Measurements from ENCODE around the gene GLI1. TPM values are rescaled to one million over a fixed set of nuclear protein-coding genes. Genes with fewer than 3 reads are reported as not detected.

Gene GLI1
- total RNA-seq, 1 donor from 2014 or later = 0.93 TPM

DNA sequence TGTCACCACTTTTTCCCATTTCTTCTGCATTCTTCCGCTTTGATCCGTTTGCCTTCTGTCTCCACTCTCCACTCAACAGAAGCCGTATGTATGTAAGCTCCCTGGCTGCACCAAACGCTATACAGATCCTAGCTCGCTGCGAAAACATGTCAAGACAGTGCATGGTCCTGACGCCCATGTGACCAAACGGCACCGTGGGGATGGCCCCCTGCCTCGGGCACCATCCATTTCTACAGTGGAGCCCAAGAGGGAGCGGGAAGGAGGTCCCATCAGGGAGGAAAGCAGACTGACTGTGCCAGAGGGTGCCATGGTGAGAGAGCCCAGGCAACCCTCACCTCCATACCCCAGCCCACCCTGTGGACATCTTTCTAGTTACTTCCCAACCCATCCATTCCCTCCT lies 8.3 kb downstream of the GLI1 start:
- peaks cover 72% of the 10 kb centered on the region for H3K27me3 ChIP-seq (ENCODE audit: low read depth)
- H3K4me3 ChIP-seq = no peak overlapping the region
- no peak overlapping the region for H3K27ac ChIP-seq (replicated peaks)
- H3K36me3 ChIP-seq = no peaks in the 10 kb centered on the region
- intact Hi-C loops (cut with micrococcal nuclease) = no loop called here
- H3K4me1 ChIP-seq = no peaks in the 10 kb centered on the region
- no peaks in the 10 kb centered on the region for H3K9me3 ChIP-seq (replicated peaks)
- no peak for DNase-seq
- TF ChIP-seq, protein P1, sequence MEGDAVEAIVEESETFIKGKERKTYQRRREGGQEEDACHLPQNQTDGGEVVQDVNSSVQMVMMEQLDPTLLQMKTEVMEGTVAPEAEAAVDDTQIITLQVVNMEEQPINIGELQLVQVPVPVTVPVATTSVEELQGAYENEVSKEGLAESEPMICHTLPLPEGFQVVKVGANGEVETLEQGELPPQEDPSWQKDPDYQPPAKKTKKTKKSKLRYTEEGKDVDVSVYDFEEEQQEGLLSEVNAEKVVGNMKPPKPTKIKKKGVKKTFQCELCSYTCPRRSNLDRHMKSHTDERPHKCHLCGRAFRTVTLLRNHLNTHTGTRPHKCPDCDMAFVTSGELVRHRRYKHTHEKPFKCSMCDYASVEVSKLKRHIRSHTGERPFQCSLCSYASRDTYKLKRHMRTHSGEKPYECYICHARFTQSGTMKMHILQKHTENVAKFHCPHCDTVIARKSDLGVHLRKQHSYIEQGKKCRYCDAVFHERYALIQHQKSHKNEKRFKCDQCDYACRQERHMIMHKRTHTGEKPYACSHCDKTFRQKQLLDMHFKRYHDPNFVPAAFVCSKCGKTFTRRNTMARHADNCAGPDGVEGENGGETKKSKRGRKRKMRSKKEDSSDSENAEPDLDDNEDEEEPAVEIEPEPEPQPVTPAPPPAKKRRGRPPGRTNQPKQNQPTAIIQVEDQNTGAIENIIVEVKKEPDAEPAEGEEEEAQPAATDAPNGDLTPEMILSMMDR (IDR thresholded peaks at IDR 0.05; ENCODE audit: borderline replicate concordance) = no peak

DNA sequence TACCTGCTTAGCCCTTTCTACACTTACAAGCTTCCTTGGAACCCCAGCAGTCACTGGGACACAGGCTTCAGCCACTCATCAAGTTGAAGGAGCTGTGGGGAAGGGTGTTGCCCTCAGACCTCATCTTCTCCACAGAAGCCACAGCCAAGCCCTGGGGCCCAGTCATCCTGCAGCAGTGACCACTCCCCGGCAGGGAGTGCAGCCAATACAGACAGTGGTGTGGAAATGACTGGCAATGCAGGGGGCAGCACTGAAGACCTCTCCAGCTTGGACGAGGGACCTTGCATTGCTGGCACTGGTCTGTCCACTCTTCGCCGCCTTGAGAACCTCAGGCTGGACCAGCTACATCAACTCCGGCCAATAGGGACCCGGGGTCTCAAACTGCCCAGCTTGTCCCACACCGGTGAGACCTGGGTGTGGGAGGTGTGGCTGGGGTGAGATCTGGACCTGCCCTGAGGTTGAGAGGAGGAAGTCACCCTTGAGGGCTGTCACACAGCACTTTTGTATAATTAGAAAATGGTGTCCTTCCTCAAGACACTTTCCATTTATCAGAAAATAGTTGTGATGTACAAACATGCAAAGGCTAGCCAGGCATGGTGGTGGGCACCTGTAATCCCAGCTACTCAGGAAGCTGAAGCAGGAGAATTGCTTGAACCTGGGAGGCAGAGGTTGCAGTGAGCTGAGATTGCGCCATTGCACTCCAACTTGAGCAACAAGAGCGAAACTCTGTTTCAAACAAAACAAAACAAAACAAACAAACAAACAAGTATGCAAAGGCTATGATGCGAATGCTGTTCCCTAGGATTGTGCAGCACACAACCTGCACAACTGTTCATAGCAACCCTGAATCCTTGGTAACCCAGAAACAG lies 9.9 kb downstream of the GLI1 start:
- H3K27ac ChIP-seq (replicated peaks) = no peak overlapping the region
- H3K4me3 ChIP-seq = no peak overlapping the region
- intact Hi-C loops (cut with micrococcal nuclease) = no loop called here
- H3K36me3 ChIP-seq = no peaks in the 10 kb centered on the region
- TF ChIP-seq, protein P1 (IDR thresholded peaks at IDR 0.05; ENCODE audit: borderline replicate concordance) = no peak
- DNase-seq = no peak
- H3K9me3 ChIP-seq (replicated peaks) = no peaks in the 10 kb centered on the region
- peaks cover 85% of the 10 kb centered on the region for H3K27me3 ChIP-seq (ENCODE audit: low read depth)
- peaks cover 1% of the 10 kb centered on the region for H3K4me1 ChIP-seq

DNA sequence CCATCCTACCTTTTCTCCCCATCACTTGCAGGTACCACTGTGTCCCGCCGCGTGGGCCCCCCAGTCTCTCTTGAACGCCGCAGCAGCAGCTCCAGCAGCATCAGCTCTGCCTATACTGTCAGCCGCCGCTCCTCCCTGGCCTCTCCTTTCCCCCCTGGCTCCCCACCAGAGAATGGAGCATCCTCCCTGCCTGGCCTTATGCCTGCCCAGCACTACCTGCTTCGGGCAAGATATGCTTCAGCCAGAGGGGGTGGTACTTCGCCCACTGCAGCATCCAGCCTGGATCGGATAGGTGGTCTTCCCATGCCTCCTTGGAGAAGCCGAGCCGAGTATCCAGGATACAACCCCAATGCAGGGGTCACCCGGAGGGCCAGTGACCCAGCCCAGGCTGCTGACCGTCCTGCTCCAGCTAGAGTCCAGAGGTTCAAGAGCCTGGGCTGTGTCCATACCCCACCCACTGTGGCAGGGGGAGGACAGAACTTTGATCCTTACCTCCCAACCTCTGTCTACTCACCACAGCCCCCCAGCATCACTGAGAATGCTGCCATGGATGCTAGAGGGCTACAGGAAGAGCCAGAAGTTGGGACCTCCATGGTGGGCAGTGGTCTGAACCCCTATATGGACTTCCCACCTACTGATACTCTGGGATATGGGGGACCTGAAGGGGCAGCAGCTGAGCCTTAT lies 10.8 kb downstream of the GLI1 start:
- no peak overlapping the region for H3K27ac ChIP-seq (replicated peaks)
- DNase-seq = no peak
- TF ChIP-seq, protein P1 (IDR thresholded peaks at IDR 0.05; ENCODE audit: borderline replicate concordance) = no peak
- intact Hi-C loops (cut with micrococcal nuclease) = no loop called here
- no peaks in the 10 kb centered on the region for H3K9me3 ChIP-seq (replicated peaks)
- H3K4me3 ChIP-seq = no peak overlapping the region
- H3K27me3 ChIP-seq (ENCODE audit: low read depth) = peaks cover 92% of the 10 kb centered on the region
- H3K36me3 ChIP-seq = no peaks in the 10 kb centered on the region
- peaks cover 10% of the 10 kb centered on the region for H3K4me1 ChIP-seq

DNA sequence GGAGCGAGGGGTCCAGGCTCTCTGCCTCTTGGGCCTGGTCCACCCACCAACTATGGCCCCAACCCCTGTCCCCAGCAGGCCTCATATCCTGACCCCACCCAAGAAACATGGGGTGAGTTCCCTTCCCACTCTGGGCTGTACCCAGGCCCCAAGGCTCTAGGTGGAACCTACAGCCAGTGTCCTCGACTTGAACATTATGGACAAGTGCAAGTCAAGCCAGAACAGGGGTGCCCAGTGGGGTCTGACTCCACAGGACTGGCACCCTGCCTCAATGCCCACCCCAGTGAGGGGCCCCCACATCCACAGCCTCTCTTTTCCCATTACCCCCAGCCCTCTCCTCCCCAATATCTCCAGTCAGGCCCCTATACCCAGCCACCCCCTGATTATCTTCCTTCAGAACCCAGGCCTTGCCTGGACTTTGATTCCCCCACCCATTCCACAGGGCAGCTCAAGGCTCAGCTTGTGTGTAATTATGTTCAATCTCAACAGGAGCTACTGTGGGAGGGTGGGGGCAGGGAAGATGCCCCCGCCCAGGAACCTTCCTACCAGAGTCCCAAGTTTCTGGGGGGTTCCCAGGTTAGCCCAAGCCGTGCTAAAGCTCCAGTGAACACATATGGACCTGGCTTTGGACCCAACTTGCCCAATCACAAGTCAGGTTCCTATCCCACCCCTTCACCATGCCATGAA lies 11.5 kb downstream of the GLI1 start:
- no peak overlapping the region for H3K27ac ChIP-seq (replicated peaks)
- no peaks in the 10 kb centered on the region for H3K36me3 ChIP-seq
- H3K27me3 ChIP-seq (ENCODE audit: low read depth) = peaks cover 94% of the 10 kb centered on the region
- intact Hi-C loops (cut with micrococcal nuclease) = no loop called here
- H3K4me1 ChIP-seq = peaks cover 17% of the 10 kb centered on the region
- TF ChIP-seq, protein P1 (IDR thresholded peaks at IDR 0.05; ENCODE audit: borderline replicate concordance) = no peak
- DNase-seq = no peak
- no peaks in the 10 kb centered on the region for H3K9me3 ChIP-seq (replicated peaks)
- no peak overlapping the region for H3K4me3 ChIP-seq

DNA sequence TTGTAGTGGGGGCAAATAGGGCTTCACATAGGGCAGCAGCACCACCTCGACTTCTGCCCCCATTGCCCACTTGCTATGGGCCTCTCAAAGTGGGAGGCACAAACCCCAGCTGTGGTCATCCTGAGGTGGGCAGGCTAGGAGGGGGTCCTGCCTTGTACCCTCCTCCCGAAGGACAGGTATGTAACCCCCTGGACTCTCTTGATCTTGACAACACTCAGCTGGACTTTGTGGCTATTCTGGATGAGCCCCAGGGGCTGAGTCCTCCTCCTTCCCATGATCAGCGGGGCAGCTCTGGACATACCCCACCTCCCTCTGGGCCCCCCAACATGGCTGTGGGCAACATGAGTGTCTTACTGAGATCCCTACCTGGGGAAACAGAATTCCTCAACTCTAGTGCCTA lies 12.1 kb downstream of the GLI1 start:
- no peak for DNase-seq
- intact Hi-C loops (cut with micrococcal nuclease) = no loop called here
- TF ChIP-seq, protein P1 (IDR thresholded peaks at IDR 0.05; ENCODE audit: borderline replicate concordance) = no peak
- H3K4me3 ChIP-seq = no peak overlapping the region
- no peaks in the 10 kb centered on the region for H3K36me3 ChIP-seq
- H3K27me3 ChIP-seq (ENCODE audit: low read depth) = peaks cover 99% of the 10 kb centered on the region
- no peaks in the 10 kb centered on the region for H3K9me3 ChIP-seq (replicated peaks)
- peaks cover 20% of the 10 kb centered on the region for H3K4me1 ChIP-seq
- H3K27ac ChIP-seq (replicated peaks) = no peak overlapping the region
